ENCODE measurements around the gene HPD.
A peak's percentile ranks its signal among the peaks of the same experiment; 100 is the strongest.
"Not testable (repeated sequence)": the region's sequence is repeated elsewhere in the genome, so short reads cannot be mapped to it uniquely, and the experiment has no call there.

The HPD gene

GRCh38 chr12:121861636-121862254 lies 3.1 kb upstream of the HPD start:
- no peak for DNase-seq (ENCODE audit: low read depth)

GRCh38 chr12:121860699-121861098 lies 2.0 kb upstream of the HPD start:
- DNase-seq (ENCODE audit: low read depth): not testable (repeated sequence)

GRCh38 chr12:121860257-121860656 lies 1.6 kb upstream of the HPD start:
- DNase-seq (ENCODE audit: low read depth): no peak

- no peak for DNase-seq (ENCODE audit: low read depth)
Observed at GRCh38 chr12:121858318-121858661, 369 bp downstream of the HPD start.

- no peak for DNase-seq (ENCODE audit: low read depth)
Observed at GRCh38 chr12:121857322-121858246, 1.1 kb downstream of the HPD start.

- not testable (repeated sequence) for DNase-seq (ENCODE audit: low read depth)
Observed at GRCh38 chr12:121852392-121852791, 6.3 kb downstream of the HPD start.

- DNase-seq (ENCODE audit: low read depth): no peak
Observed at GRCh38 chr12:121849665-121850064, 9.0 kb downstream of the HPD start.

GRCh38 chr12:121849211-121849610 lies 9.4 kb downstream of the HPD start:
- DNase-seq (ENCODE audit: low read depth): no peak

GRCh38 chr12:121845701-121846100 lies 13.0 kb downstream of the HPD start:
- no peak for DNase-seq (ENCODE audit: low read depth)

GRCh38 chr12:121843236-121843982 lies 15.2 kb downstream of the HPD start:
- DNase-seq (ENCODE audit: low read depth): no peak

- no peak for DNase-seq (ENCODE audit: low read depth)
Observed at GRCh38 chr12:121839993-121840761, 18.5 kb downstream of the HPD start.

- peak; percentile 99 for DNase-seq (ENCODE audit: low read depth)
Observed at GRCh38 chr12:121839106-121839992, 19.3 kb downstream of the HPD start.

GRCh38 chr12:121838126-121838525 lies 20.5 kb downstream of the HPD start:
- DNase-seq (ENCODE audit: low read depth): no peak

GRCh38 chr12:121837680-121838079 lies 21.0 kb downstream of the HPD start:
- no peak for DNase-seq (ENCODE audit: low read depth)

GRCh38 chr12:121831571-121832245 lies 27.0 kb downstream of the HPD start:
- no peak for DNase-seq (ENCODE audit: low read depth)

GRCh38 chr12:121830588-121831265 lies 27.9 kb downstream of the HPD start:
- DNase-seq (ENCODE audit: low read depth): no peak

GRCh38 chr12:121830134-121830533 lies 28.5 kb downstream of the HPD start:
- DNase-seq (ENCODE audit: low read depth): no peak

GRCh38 chr12:121829250-121829918 lies 29.3 kb downstream of the HPD start:
- no peak for DNase-seq (ENCODE audit: low read depth)

- DNase-seq (ENCODE audit: low read depth): no peak
Observed at GRCh38 chr12:121828826-121829225, 29.8 kb downstream of the HPD start.

Measured in stimulated activated CD8-positive, alpha-beta memory T cell treated with anti-CD3 and anti-CD28 coated beads, Interleukin-4, amount 100 ng/mL, for 24 hours (primary cell).